PFSK-1 (cell line): ENCODE data around the gene TCF12.

Experiments
- POLR2AphosphoS5 ChIP-seq: IDR thresholded peaks from 2 replicates; pipeline ENCODE4 v1.6.1; 2012; ENCODE audit warnings: low read depth, mild to moderate bottlenecking, control low read depth, low read length, moderate library complexity
- SIN3A ChIP-seq: IDR thresholded peaks from 2 replicates; pipeline ENCODE4 v1.6.1; 2012; ENCODE audit warnings: mild to moderate bottlenecking, low read length, moderate library complexity, borderline replicate concordance; ENCODE audit not compliant: insufficient read depth
- TAF1 ChIP-seq: IDR thresholded peaks from 2 replicates; pipeline ENCODE4 v1.6.1; 2012; ENCODE audit warnings: low read length, control low read depth, borderline replicate concordance; ENCODE audit not compliant: insufficient read depth

GRCh38 chr15:57198131-57198530 lies 279.7 kb downstream of the TCF12 start:
- no peak for TF ChIP-seq POLR2AphosphoS5
- no peak for TF ChIP-seq SIN3A
- no peak for TF ChIP-seq TAF1
